ACHN (cell line): ENCODE results near the gene CDC42BPG.

Source experiments
- DNase-seq: peaks from one replicate; pipeline ENCODE4 v3.0.0-alpha.2; 2015
- in situ Hi-C: cut with HindIII; loops from 2 replicates; pipeline ENCODE4 v1.10.0; 2017; ENCODE audit warnings: low sequenced_read_pairs, low pct_ligation_motif_present, low pct_unique_long_range_greater_than_20kb

The CDC42BPG gene

DNA sequence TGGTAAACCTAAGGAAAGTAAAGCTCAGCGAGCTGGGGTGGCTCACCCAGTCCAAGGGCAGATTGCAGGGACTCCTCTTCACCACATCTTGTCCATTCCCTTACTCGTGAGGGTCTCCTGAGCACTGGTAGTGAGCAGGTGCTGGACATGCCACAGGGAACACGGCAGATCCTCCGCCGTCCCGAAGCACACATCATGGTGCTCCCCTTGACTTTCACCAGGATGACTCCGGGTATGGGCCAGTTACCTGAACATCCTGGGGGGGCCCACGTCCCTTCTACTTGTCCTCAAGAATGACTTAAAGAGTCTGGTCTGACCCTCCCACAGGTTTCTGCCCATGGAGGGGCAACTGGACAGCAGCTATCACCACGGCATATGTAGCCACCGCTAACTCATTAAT lies 58.1 kb downstream of the CDC42BPG start:
- in situ Hi-C loops = no loop called here
- DNase-seq = no peak

DNA sequence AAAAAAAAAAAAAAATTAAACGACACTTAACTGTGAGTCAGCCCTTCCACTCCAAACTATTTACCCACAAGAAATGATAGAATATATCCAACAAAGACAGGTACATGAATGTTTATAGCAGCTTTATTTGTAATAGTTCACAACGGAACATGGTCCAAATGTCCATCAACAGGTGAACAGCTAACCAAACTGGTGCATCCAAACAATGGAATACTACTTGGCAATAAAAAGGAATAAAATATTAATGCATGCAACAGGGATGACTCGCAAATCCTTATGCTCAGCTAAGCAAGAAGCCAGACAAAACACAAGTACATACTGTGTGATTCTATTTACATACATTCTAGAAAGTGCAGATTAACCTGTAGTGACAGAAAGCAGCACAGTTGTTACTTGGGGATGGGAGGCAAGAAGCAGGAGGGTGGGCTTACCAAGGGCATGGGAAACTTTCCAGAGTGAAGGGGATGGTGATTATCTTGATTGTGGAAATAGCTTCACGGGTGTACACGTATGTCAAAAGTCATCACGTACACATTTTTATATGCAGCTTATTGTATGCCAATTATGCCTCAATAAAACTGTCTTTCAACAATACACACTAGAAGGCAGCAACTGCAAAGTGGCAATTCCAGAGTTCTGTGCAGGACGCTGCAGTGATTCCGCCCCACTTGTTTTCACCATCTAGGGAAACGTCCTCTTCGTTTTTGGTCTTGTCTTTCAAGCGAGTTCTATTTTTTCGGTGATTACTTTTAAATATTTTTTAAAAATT lies 59.5 kb downstream of the CDC42BPG start:
- in situ Hi-C loops = no loop called here
- no peak for DNase-seq

DNA sequence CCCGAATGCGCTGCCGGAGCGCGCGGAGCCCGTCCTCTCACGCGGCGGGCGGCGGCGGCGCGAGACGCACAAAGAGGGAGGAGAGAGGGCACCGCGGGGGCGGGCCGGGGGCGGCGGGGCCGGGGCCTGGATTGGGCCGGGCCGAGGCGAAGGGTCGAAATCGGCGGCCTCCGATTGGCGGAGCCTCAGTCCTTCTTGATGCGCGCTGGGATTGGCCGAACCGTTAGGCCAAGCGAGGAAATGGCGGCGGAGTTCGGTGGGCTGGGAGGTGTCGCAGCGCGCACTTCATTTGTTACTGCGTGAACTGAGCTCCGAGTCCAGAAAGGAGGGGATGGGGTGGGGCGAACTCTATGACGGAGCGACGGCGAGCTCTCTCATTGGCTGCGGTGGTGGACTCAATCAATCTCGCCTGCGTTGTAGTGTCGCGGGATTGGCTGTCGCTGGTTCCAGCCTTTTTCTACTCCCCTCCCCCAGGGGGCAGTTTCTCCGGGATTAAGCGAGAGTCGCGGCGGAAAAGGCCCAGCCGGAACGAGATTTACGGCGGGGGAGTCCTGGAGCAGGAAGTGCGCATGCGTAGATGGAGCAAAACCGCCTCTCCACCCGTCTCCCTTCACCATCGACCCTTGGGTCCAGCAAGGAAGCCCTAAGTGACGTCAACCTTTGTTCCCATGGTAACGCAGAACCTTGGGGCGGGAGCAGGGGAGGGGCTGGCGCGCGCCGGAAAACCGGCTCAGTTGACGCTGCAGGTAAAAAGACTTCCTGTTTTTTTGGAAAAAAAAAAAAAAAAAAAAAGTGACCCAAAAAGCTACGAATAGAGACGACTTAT lies 65.8 kb downstream of the CDC42BPG start, which contains the start of gene SF1:
Gene SF1, minus strand, starts transcription at position 70 of the 826 bp plus-strand sequence. CDS start 150 bp downstream, outside the sequence.
- in situ Hi-C loops = no loop called here
- peak; percentile 99 for DNase-seq

DNA sequence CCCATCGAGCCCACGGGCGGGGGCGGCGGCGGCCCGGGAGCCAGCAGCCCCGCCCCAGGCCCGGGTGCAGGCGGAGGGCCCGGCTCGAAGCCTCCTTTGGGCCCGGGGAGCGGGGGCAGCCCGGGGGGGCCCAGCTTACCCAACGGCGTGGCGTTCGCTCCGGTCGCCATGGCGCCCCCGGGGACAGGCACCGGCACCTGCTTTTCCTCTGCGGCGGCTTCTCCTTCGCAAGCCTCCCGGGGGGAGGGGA lies 66.3 kb downstream of the CDC42BPG start:
- DNase-seq = no peak
- in situ Hi-C loops = no loop called here

DNA sequence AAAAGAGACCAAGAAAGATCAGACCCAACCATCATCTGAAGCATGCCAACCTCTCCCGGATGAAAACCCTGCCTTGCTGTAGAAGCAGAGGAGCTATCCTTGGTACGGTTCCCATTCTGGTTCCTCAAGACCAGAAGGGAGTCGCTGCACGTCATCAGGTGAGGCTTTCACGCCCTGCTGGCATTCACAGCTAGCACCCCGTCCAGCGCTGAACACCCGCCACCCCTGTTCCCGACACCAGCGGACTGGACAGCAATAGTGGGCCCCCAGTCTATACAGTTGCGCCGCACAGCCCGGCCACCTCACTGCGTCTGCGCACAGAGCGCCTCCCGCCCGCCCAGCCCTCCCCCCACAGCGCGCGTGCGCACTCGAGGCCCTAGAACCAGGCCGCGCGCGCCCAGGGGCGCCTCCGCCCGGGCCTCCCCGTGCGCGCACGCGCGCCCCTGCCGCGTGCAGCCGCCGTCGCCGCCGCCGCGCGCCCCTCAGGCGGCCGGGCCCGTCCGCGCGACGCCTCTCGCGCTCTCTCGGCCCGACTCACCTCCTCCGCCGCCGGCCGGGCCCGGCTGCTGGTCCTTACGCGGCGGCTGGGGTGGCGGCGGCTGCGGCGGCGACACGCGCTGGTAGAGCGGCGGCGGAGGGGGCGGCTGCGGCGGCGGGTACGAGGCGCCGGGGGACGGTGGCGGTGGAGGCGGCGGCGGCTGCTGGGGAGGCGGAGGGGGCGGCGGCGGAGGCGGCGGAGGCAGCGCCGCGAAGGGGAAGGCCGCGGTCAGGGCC lies 66.8 kb downstream of the CDC42BPG start:
- DNase-seq = peak; percentile 72
- in situ Hi-C loops = no loop called here

DNA sequence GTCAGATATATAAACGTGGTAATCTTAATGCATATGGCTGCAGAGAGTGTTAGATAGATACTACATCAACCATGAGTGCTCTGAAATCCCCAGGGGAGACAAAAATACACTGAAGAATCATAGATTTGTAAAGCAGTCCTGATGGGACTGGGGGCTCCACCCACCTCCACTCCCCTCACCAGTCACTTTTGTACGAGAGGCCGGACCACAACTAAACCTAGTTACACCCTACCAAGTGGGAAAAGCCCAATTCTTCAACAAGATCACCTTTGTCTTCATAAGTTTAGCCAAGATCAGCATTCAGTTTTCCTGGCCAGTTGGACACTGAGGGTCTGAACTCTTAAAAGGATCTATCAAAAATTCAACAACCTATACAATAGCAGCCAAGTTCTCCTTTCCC lies 67.6 kb downstream of the CDC42BPG start:
- no peak for DNase-seq
- in situ Hi-C loops = no loop called here

DNA sequence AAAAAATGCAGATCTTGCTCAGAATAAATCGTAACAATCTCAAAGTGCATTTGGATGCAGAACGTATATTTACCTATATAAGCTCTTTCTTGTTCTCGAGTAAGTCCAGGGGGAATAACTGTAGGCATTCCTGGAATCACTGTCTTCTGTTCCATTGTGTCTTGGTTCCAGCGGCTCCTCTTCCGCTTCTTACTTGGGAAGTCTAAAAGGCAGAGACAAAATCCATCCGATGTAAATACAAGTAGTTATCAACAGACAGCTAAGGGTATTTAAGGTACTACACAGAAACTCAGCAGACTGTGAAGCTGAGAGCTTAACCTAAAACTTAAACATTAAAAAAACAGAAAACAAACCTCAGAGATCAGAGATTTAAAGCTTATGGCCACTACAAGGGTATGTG lies 68.0 kb downstream of the CDC42BPG start:
- DNase-seq = no peak
- in situ Hi-C loops = no loop called here

DNA sequence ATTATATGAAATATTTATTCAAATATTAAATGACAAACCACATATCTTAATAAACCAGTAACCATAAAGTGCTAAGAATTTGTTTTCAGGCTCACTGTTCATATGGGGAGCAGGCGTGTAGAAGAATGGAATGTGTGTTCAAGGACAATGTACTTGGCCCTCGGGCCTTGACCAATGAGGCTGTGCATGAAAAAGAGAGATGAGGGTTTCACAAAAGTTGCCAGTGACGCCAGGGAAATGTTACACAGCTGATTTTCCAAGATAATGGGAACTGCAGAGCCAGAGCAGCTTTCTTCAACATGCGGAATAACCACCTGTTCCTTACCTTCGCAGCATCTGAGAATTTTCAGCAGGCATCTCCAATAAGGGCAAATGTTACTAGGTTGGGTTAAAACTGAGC lies 70.3 kb downstream of the CDC42BPG start:
- in situ Hi-C loops = no loop called here

More for the DNA sequence above, 70.3 kb downstream of the CDC42BPG start:
- DNase-seq = no peak
